Measurements from ENCODE around the gene NKTR.

GRCh38 chr3:42639192-42639591 lies 38.7 kb downstream of the NKTR start:
- no peak for TF ChIP-seq EZH2 (IDR thresholded peaks at IDR 0.05; ENCODE audit: insufficient read depth, poor library complexity, severe bottlenecking)
- TF ChIP-seq EZH2phosphoT487 (IDR thresholded peaks at IDR 0.05; ENCODE audit: insufficient read depth, low read depth), result no peak

Data from GM23248 (cell line).